Astrocyte of the cerebellum (primary cell): ENCODE measurements around the gene FAM161A.

Experiments used
- DNase-seq: peaks from one replicate; pipeline ENCODE4 v3.0.0-alpha.2; 2011; ENCODE audit warnings: low read depth
- H3K4me3 ChIP-seq: 2 replicates; pipeline ENCODE4 v1.5.1; 2011; ENCODE audit warnings: mild to moderate bottlenecking, low read depth, low read length, moderate library complexity
- CTCF ChIP-seq: IDR thresholded peaks from 2 replicates; pipeline ENCODE4 v1.5.1; 2012; ENCODE audit warnings: low read length, low read depth, moderate library complexity, mild to moderate bottlenecking; ENCODE audit errors: missing control alignments
- in situ Hi-C: cut with HindIII; loops from 2 replicates; pipeline ENCODE4 v1.10.0; 2017; ENCODE audit warnings: low sequenced_read_pairs

The FAM161A gene

GRCh38 chr2:61834893-61835292, 19.0 kb downstream of the FAM161A start:
- DNase-seq, result no peak
- in situ Hi-C loops, result no loop called here
- no peak for TF ChIP-seq CTCF
- H3K4me3 ChIP-seq, result no peak overlapping the region

- in situ Hi-C loops, result no loop called here
- no peak for TF ChIP-seq CTCF
- DNase-seq, result no peak
- H3K4me3 ChIP-seq, result no peak overlapping the region
Measured at GRCh38 chr2:61833971-61834370, 19.9 kb downstream of the FAM161A start.

- H3K4me3 ChIP-seq, result no peak overlapping the region
- in situ Hi-C loops, result no loop called here
- DNase-seq, result no peak
- no peak for TF ChIP-seq CTCF
Measured at GRCh38 chr2:61832183-61832841, 21.5 kb downstream of the FAM161A start.

GRCh38 chr2:61822255-61822654, 31.6 kb downstream of the FAM161A start:
- H3K4me3 ChIP-seq, result no peak overlapping the region
- no peak for DNase-seq
- in situ Hi-C loops, result no loop called here
- TF ChIP-seq CTCF, result no peak

GRCh38 chr2:61816480-61817355, 37.1 kb downstream of the FAM161A start:
- in situ Hi-C loops, result no loop called here

More at GRCh38 chr2:61816480-61817355, 37.1 kb downstream of the FAM161A start:
- no peak for DNase-seq
- no peak for TF ChIP-seq CTCF
- H3K4me3 ChIP-seq, result no peak overlapping the region
